GM18502 (cell line): ENCODE results near the gene SLC2A14.

ENCODE experiments used
- ATAC-seq: cut with Tn5 transposase; IDR thresholded peaks from one replicate; pipeline ENCODE4 v1.9.1; 2021; ENCODE audit warnings: mild to moderate bottlenecking; ENCODE audit not compliant: unreplicated experiment, poor library complexity

Gene SLC2A14

GRCh38 chr12:7782055-7782454 lies 90.7 kb downstream of the SLC2A14 start:
- ATAC-seq = no peak

- ATAC-seq = no peak
Measured at GRCh38 chr12:7781274-7781673, 91.4 kb downstream of the SLC2A14 start.

- ATAC-seq = no peak
Measured at GRCh38 chr12:7769999-7770398, 102.7 kb downstream of the SLC2A14 start.
